ENCODE measurements around the gene SCYL3.
"Not testable (repeated sequence)": the region's sequence is repeated elsewhere in the genome, so short reads cannot be mapped to it uniquely, and the experiment has no call there.

The SCYL3 gene

GRCh38 chr1:169833179-169833901 lies 60.4 kb downstream of the SCYL3 start:
- no peaks in the 10 kb centered on the region for H3K27me3 ChIP-seq (ENCODE audit: control insufficient read depth in 5 of 5, insufficient read depth in 4 of 5, low read length in 5 of 5)
- H3K9me3 ChIP-seq (ENCODE audit: control insufficient read depth in 5 of 5, low read length in 5 of 5) = no peaks in the 10 kb centered on the region
- H3K9ac ChIP-seq (ENCODE audit: low read length in 5 of 5) = no peak overlapping the region
- no peak overlapping the region for H3K4me3 ChIP-seq (ENCODE audit: low read depth in 1 of 5, low read length in 5 of 5)
- H3K36me3 ChIP-seq (ENCODE audit: control insufficient read depth in 5 of 5, insufficient read depth in 5 of 5, low read length in 5 of 5) = peaks cover 10 to 35% (median 20%) of the 10 kb centered on the region in 5 donors
- no peaks in the 10 kb centered on the region for H3K4me1 ChIP-seq (ENCODE audit: control insufficient read depth in 5 of 5, insufficient read depth in 5 of 5, low read length in 5 of 5)
- no peak overlapping the region for H3K27ac ChIP-seq (ENCODE audit: low read depth, low read length)

DNA sequence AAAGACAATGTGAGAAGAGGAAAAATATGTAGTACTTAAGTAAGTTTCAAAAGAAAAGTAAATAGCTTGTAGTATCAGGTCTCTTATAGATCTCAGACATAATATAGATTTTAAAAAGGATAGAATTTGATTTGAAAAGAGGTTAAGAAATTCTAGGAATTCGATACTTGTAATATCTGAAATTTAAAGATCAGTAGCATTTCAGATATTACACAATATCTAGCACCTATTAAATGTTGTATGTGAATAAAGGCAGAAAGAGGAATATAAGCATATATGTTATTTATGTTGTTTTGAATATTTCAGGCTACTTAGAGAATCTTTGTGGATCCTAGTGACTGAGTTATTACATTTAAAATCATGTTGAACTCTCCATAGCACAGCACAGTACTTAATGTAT lies 64.0 kb downstream of the SCYL3 start:
- Histone ChIP-seq H3K27me3 (ENCODE audit: control insufficient read depth in 5 of 5, insufficient read depth in 4 of 5, low read length in 5 of 5) (no peaks in the 10 kb centered on the region), H3K36me3 (ENCODE audit: control insufficient read depth in 5 of 5, insufficient read depth in 5 of 5, low read length in 5 of 5) (peaks cover 19 to 38% (median 22%) of the 10 kb centered on the region in 5 donors), H3K27ac (ENCODE audit: low read depth, low read length) (no peak overlapping the region), H3K4me1 (ENCODE audit: control insufficient read depth in 5 of 5, insufficient read depth in 5 of 5, low read length in 5 of 5) (no peaks in the 10 kb centered on the region), H3K4me3 (ENCODE audit: low read depth in 1 of 5, low read length in 5 of 5) (no peak overlapping the region), H3K9me3 (ENCODE audit: control insufficient read depth in 5 of 5, low read length in 5 of 5) (no peaks in the 10 kb centered on the region), H3K9ac (ENCODE audit: low read length in 5 of 5) (no peak overlapping the region)

DNA sequence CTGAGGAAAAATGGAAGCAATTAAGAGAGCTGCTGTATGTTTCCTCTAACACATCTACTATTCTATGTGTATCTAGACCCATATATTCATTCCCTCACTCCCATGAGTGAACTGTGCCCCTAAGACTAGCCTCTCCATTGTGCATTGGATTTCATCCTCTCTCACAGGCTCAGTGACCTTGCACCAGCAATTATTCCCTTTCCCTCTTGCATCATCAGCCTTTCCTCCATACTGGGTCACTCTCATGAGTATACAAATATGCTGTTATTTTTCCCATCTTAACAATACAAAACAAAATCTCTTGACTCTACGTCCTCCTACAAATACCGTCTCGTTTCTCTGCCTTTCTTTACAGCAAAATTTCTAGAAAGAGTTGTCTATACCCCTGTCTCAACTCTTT lies 69.5 kb downstream of the SCYL3 start:
- H3K36me3 ChIP-seq (ENCODE audit: control insufficient read depth in 5 of 5, insufficient read depth in 5 of 5, low read length in 5 of 5) = peaks cover 4 to 32% (median 10%) of the 10 kb centered on the region in 5 donors
- H3K4me3 ChIP-seq (ENCODE audit: low read depth in 1 of 5, low read length in 5 of 5) = no peak overlapping the region

DNA sequence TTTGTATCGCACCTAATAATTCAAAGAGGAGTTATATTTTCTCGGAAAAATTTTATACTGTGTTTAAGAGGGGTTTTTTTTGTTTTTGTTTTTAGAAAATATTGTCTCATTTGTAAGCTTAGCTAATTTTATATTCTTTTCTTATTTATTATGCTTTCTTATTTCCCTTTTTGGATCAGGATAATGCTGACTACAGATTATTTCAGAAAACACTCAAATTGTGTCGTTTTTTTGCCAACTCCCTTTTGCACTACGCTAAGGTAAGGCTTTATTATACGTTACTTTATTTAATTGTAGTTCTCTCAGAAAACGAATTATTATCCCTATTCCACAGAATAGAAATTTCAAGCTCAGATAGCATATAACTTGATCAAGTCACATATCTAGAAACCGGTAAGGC lies 72.2 kb downstream of the SCYL3 start:
- no peak overlapping the region for H3K9ac ChIP-seq (ENCODE audit: low read length in 5 of 5)
- H3K36me3 ChIP-seq (ENCODE audit: control insufficient read depth in 5 of 5, insufficient read depth in 5 of 5, low read length in 5 of 5) = peaks cover 0 to 20% (median 4%) of the 10 kb centered on the region in 5 donors
- H3K4me1 ChIP-seq (ENCODE audit: control insufficient read depth in 5 of 5, insufficient read depth in 5 of 5, low read length in 5 of 5) = peaks cover 0 to 7% (median 0%) of the 10 kb centered on the region in 5 donors
- H3K9me3 ChIP-seq (ENCODE audit: control insufficient read depth in 5 of 5, low read length in 5 of 5) = no peaks in the 10 kb centered on the region
- H3K4me3 ChIP-seq (ENCODE audit: low read depth in 1 of 5, low read length in 5 of 5) = no peak overlapping the region
- no peak overlapping the region for H3K27ac ChIP-seq (ENCODE audit: low read depth, low read length)
- no peaks in the 10 kb centered on the region for H3K27me3 ChIP-seq (ENCODE audit: control insufficient read depth in 5 of 5, insufficient read depth in 4 of 5, low read length in 5 of 5)

More for the DNA sequence above, 69.5 kb downstream of the SCYL3 start:
- Histone ChIP-seq H3K27me3 (ENCODE audit: control insufficient read depth in 5 of 5, insufficient read depth in 4 of 5, low read length in 5 of 5) (no peaks in the 10 kb centered on the region), H3K4me1 (ENCODE audit: control insufficient read depth in 5 of 5, insufficient read depth in 5 of 5, low read length in 5 of 5) (peaks cover 0 to 7% (median 0%) of the 10 kb centered on the region in 5 donors), H3K9me3 (ENCODE audit: control insufficient read depth in 5 of 5, low read length in 5 of 5) (no peaks in the 10 kb centered on the region), H3K9ac (ENCODE audit: low read length in 5 of 5) (no peak overlapping the region), H3K27ac (ENCODE audit: low read depth, low read length) (no peak overlapping the region)

- Histone ChIP-seq H3K27me3 (ENCODE audit: control insufficient read depth in 5 of 5, insufficient read depth in 4 of 5, low read length in 5 of 5) (no peaks in the 10 kb centered on the region), H3K4me3 (ENCODE audit: low read depth in 1 of 5, low read length in 5 of 5) (no peak overlapping the region), H3K9ac (ENCODE audit: low read length in 5 of 5) (no peak overlapping the region), H3K36me3 (ENCODE audit: control insufficient read depth in 5 of 5, insufficient read depth in 5 of 5, low read length in 5 of 5) (peaks cover 0 to 18% (median 3%) of the 10 kb centered on the region in 5 donors), H3K9me3 (ENCODE audit: control insufficient read depth in 5 of 5, low read length in 5 of 5) (no peaks in the 10 kb centered on the region), H3K4me1 (ENCODE audit: control insufficient read depth in 5 of 5, insufficient read depth in 5 of 5, low read length in 5 of 5) (no peaks in the 10 kb centered on the region), H3K27ac (ENCODE audit: low read depth, low read length) (no peak overlapping the region)
These were observed 77.1 kb downstream of the SCYL3 start for GRCh38 chr1:169816617-169817016.

- Histone ChIP-seq H3K27me3 (ENCODE audit: control insufficient read depth in 5 of 5, insufficient read depth in 4 of 5, low read length in 5 of 5) (no peaks in the 10 kb centered on the region), H3K4me1 (ENCODE audit: control insufficient read depth in 5 of 5, insufficient read depth in 5 of 5, low read length in 5 of 5) (no peaks in the 10 kb centered on the region), H3K36me3 (ENCODE audit: control insufficient read depth in 5 of 5, insufficient read depth in 5 of 5, low read length in 5 of 5) (peaks cover 0 to 18% (median 0%) of the 10 kb centered on the region in 5 donors), H3K27ac (ENCODE audit: low read depth, low read length) (no peak overlapping the region), H3K4me3 (ENCODE audit: low read depth in 1 of 5, low read length in 5 of 5) (no peak overlapping the region), H3K9ac (ENCODE audit: low read length in 5 of 5) (no peak overlapping the region), H3K9me3 (ENCODE audit: control insufficient read depth in 5 of 5, low read length in 5 of 5) (no peaks in the 10 kb centered on the region)
These were observed 79.4 kb downstream of the SCYL3 start for GRCh38 chr1:169814265-169814664.

DNA sequence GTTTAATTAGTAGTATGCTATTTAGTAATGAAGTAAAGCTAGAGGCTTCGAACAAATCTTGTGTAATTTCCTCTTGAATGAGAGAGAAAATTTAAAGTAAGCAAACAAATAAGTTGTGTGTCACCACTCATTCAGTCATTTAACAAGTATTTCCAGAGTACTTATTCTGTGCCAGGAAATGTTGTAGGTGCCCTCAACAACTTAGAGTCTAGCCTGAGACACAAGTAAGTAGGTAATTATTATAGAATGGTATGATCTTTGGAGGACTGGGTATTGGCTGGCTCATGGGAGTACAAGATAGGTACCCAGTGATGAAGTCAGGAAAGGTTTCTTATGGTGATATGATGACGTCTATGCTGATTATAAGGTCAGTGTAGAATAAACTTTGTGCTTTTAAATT lies 81.6 kb downstream of the SCYL3 start:
- H3K36me3 ChIP-seq (ENCODE audit: control insufficient read depth in 5 of 5, insufficient read depth in 5 of 5, low read length in 5 of 5) = peaks cover 0 to 18% (median 10%) of the 10 kb centered on the region in 5 donors
- H3K4me1 ChIP-seq (ENCODE audit: control insufficient read depth in 5 of 5, insufficient read depth in 5 of 5, low read length in 5 of 5) = no peaks in the 10 kb centered on the region
- H3K27ac ChIP-seq (ENCODE audit: low read depth, low read length) = no peak overlapping the region
- no peaks in the 10 kb centered on the region for H3K27me3 ChIP-seq (ENCODE audit: control insufficient read depth in 5 of 5, insufficient read depth in 4 of 5, low read length in 5 of 5)
- no peaks in the 10 kb centered on the region for H3K9me3 ChIP-seq (ENCODE audit: control insufficient read depth in 5 of 5, low read length in 5 of 5)
- no peak overlapping the region for H3K4me3 ChIP-seq (ENCODE audit: low read depth in 1 of 5, low read length in 5 of 5)
- no peak overlapping the region for H3K9ac ChIP-seq (ENCODE audit: low read length in 5 of 5)

DNA sequence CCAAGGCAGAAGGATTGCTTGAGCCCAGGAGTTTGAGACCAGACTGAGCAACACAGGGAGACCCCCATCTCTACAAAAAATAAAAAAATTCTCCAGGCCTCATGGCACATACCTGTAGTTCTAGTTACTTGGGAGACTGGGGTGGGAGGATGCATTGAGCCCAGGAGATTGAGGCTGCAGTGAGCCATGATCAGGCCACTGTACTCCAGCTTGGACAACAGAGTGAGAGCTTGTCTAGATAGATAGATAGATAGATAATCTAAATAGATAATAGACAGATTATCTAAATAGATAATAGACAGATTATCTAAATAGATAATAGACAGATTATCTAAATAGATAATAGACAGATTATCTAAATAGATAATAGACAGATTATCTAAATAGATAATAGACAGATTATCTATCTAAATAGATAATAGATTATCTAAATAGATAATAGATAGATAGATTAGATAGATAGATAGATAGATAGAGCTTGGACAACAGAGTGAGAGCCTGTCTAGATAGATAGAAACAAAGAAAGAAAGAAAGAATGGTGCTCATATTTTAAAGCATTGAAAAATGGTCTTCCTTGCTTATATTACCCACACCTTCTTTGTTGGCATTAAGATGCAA lies 82.2 kb downstream of the SCYL3 start:
- H3K4me3 ChIP-seq (ENCODE audit: low read depth in 1 of 5, low read length in 5 of 5); H3K4me1 ChIP-seq (ENCODE audit: control insufficient read depth in 5 of 5, insufficient read depth in 5 of 5, low read length in 5 of 5); H3K9me3 ChIP-seq (ENCODE audit: control insufficient read depth in 5 of 5, low read length in 5 of 5); H3K9ac ChIP-seq (ENCODE audit: low read length in 5 of 5); H3K27ac ChIP-seq (ENCODE audit: low read depth, low read length); H3K27me3 ChIP-seq (ENCODE audit: control insufficient read depth in 5 of 5, insufficient read depth in 4 of 5, low read length in 5 of 5): not testable (repeated sequence)
- peaks cover 0 to 22% (median 16%) of the 10 kb centered on the region in 5 donors for H3K36me3 ChIP-seq (ENCODE audit: control insufficient read depth in 5 of 5, insufficient read depth in 5 of 5, low read length in 5 of 5)

DNA sequence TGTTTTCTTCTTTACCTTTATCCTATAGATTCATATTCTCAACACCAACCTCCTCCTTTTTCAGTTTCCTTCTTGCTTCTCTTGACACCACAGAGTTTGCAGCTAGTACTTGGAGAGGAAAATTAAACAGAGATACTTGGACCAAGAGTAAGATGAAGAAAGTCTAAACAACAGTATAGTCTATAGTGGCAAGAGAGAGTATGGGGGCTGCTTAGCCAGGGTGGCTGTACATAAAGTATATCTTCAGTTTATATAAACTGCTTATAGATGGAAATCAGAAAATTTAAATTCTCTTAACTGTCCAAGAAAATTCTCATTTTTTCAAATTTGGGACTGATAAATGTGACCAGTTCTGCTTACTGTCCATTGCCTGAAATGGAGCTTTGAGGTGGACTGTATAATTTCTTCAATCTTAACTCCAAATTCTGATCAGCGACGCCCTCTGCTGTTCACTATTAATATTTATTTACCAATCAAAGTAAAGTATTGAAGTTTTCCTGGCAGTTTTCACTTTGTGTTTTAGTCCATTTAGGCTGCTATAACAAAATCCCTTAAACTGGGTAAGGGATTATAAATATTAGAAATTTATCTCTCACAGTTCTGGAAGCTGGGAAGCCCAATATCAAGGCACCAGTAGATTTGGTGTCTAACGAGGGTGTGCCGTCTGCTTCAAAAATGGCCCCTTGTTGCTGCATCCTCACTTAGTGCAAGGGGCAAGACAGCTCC lies 84.2 kb downstream of the SCYL3 start:
- H3K27ac ChIP-seq (ENCODE audit: low read depth, low read length) = no peak overlapping the region
- no peaks in the 10 kb centered on the region for H3K9me3 ChIP-seq (ENCODE audit: control insufficient read depth in 5 of 5, low read length in 5 of 5)
- H3K4me1 ChIP-seq (ENCODE audit: control insufficient read depth in 5 of 5, insufficient read depth in 5 of 5, low read length in 5 of 5) = no peaks in the 10 kb centered on the region
- H3K27me3 ChIP-seq (ENCODE audit: control insufficient read depth in 5 of 5, insufficient read depth in 4 of 5, low read length in 5 of 5) = no peaks in the 10 kb centered on the region
- H3K4me3 ChIP-seq (ENCODE audit: low read depth in 1 of 5, low read length in 5 of 5) = no peak overlapping the region
- H3K36me3 ChIP-seq (ENCODE audit: control insufficient read depth in 5 of 5, insufficient read depth in 5 of 5, low read length in 5 of 5) = peaks cover 7 to 29% (median 21%) of the 10 kb centered on the region in 5 donors
- H3K9ac ChIP-seq (ENCODE audit: low read length in 5 of 5) = no peak overlapping the region

DNA sequence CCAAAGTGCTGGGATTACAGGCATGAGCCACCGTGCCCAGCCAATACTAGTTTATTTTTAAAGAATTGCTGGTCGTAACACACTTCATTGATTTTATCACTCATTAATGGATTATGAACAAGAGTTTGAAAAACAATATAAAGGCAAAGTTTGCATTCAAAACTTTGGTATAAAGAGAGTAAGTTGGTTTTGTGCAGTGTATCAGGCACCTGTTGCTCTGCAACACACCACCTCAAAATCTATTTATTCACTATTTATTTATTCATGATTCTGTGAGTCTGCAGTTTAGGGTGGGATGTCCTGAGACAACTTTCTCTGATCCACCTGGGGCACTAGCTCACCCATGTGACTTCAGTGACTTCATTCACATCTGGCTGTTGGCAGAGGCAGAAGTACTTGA lies 88.8 kb downstream of the SCYL3 start:
- H3K4me3 ChIP-seq (ENCODE audit: low read depth in 1 of 5, low read length in 5 of 5) = no peak overlapping the region
- no peak overlapping the region for H3K9ac ChIP-seq (ENCODE audit: low read length in 5 of 5)
- peaks cover 9 to 33% (median 26%) of the 10 kb centered on the region in 5 donors for H3K36me3 ChIP-seq (ENCODE audit: control insufficient read depth in 5 of 5, insufficient read depth in 5 of 5, low read length in 5 of 5)
- H3K27ac ChIP-seq (ENCODE audit: low read depth, low read length) = no peak overlapping the region
- no peaks in the 10 kb centered on the region for H3K27me3 ChIP-seq (ENCODE audit: control insufficient read depth in 5 of 5, insufficient read depth in 4 of 5, low read length in 5 of 5)
- no peaks in the 10 kb centered on the region for H3K4me1 ChIP-seq (ENCODE audit: control insufficient read depth in 5 of 5, insufficient read depth in 5 of 5, low read length in 5 of 5)
- H3K9me3 ChIP-seq (ENCODE audit: control insufficient read depth in 5 of 5, low read length in 5 of 5) = no peaks in the 10 kb centered on the region
